HepG2 (cell line): Measurements from ENCODE around the gene DEGS1. TPM values are rescaled to one million over a fixed set of nuclear protein-coding genes. Genes with fewer than 3 reads are reported as not detected.

Source experiments
- AFF4 ChIP-seq: sonication (generic); formaldehyde crosslinking; IDR thresholded peaks from 2 replicates; pipeline ENCODE4 v1.4.0; 2020; ENCODE audit warnings: missing genetic modification reagents
- ARNTL ChIP-seq: sonication (generic); formaldehyde crosslinking; IDR thresholded peaks from 2 replicates; pipeline ENCODE4 v1.4.0; 2020; ENCODE audit warnings: mild to moderate bottlenecking, missing genetic modification reagents
- CENPT ChIP-seq: sonication (generic); formaldehyde crosslinking; IDR thresholded peaks from 2 replicates; pipeline ENCODE4 v1.8.0; 2022; ENCODE audit warnings: low read depth, mild to moderate bottlenecking, moderate library complexity, missing genetic modification reagents
- CREB3 ChIP-seq: sonication (generic); formaldehyde crosslinking; IDR thresholded peaks from 2 replicates; pipeline ENCODE4 v1.5.0; 2020; ENCODE audit warnings: missing genetic modification reagents
- KAT2B ChIP-seq: fragments of 150-350 bp; IDR thresholded peaks from 2 replicates; pipeline ENCODE4 v1.6.1; 2014; ENCODE audit warnings: low read depth, low read length, borderline replicate concordance
- MXI1 ChIP-seq: IDR thresholded peaks from 3 replicates; pipeline ENCODE4 v1.6.1; 2012; ENCODE audit warnings: low read depth, low read length, inconsistent platforms, borderline replicate concordance
- NFE2L2 ChIP-seq: fragments of 150-350 bp; IDR thresholded peaks from 2 replicates; pipeline ENCODE4 v1.6.1; 2014; ENCODE audit warnings: low read length
- NFRKB ChIP-seq: fragments of 450-650 bp; IDR thresholded peaks from 2 replicates; pipeline ENCODE4 v1.6.1; 2017
- PBX2 ChIP-seq: IDR thresholded peaks from 2 replicates; pipeline ENCODE4 v1.6.1; 2016; ENCODE audit warnings: control low read depth
- PHF21A ChIP-seq: sonication (generic); formaldehyde crosslinking; IDR thresholded peaks from 2 replicates; pipeline ENCODE4 v1.5.0; 2020; ENCODE audit warnings: mild to moderate bottlenecking, missing genetic modification reagents
- TFAP4 ChIP-seq: sonication (generic); IDR thresholded peaks from 2 replicates; pipeline ENCODE4 v1.6.1; 2016; ENCODE audit warnings: low read depth, borderline replicate concordance
- THAP9 ChIP-seq: sonication (generic); formaldehyde crosslinking; IDR thresholded peaks from 2 replicates; pipeline ENCODE4; 2020; ENCODE audit warnings: missing genetic modification reagents, mild to moderate bottlenecking, borderline replicate concordance
- YEATS2 ChIP-seq: sonication (generic); formaldehyde crosslinking; IDR thresholded peaks from 2 replicates; pipeline ENCODE4 v1.4.0; 2020; ENCODE audit warnings: missing genetic modification reagents, borderline replicate concordance
- ZMYM4 ChIP-seq: sonication (generic); formaldehyde crosslinking; IDR thresholded peaks from 2 replicates; pipeline ENCODE4 v1.8.1; 2023; ENCODE audit warnings: mild to moderate bottlenecking, missing genetic modification reagents
- ZNF75D ChIP-seq: sonication (generic); formaldehyde crosslinking; IDR thresholded peaks from 2 replicates; pipeline ENCODE4 v1.8.1; 2023; ENCODE audit warnings: missing genetic modification reagents, mild to moderate bottlenecking, borderline replicate concordance
- ZNF800 ChIP-seq: sonication (generic); formaldehyde crosslinking; IDR thresholded peaks from 2 replicates; pipeline ENCODE4 v1.4.0; 2020; ENCODE audit warnings: missing genetic modification reagents
- polyA plus RNA-seq, 8 experiments: library from polyadenylated mRNA; depleted of rRNA in 3 of 8; stranded (reverse) in 7 of 8; unstranded in 1 of 8; fragments of >200 nt; fragmentation: Illumina TruSeq in 4 of 8; extraction: Trizol in 4 of 8; gene quantifications; 2 replicates each; pipeline versions ENCODE4 v1.2.1 to v1.2.3, GENCODE V29; 2011 to 2016; ENCODE audit warnings: low read depth in 4 of 8, missing spikeins in 1 of 8, mixed read lengths in 1 of 8; ENCODE audit not compliant: insufficient read depth in 1 of 8
- total RNA-seq, 5 experiments: library from RNA; depleted of rRNA; stranded (reverse); fragments of >200 nt; fragmentation: Illumina TruSeq; extraction: Trizol; gene quantifications; 2 replicates each; pipeline ENCODE4 v1.2.3, GENCODE V29; 2016; ENCODE audit warnings: low read depth in 1 of 5

Gene DEGS1
- total and polyA plus RNA-seq, 2 of the 13 experiments (the other 11 are each of a cell fraction or from before 2014, with no cell fraction given), result 18.1 to 35.9 TPM

GRCh38 chr1:224183591-224184312 is 712 bp downstream of the DEGS1 start (continued):
- TF ChIP-seq KAT2B (no peak), ZNF75D (no peak), PHF21A (CRISPR knock-in tag) (no peak), TFAP4 (no peak), NFRKB (no peak), YEATS2 (CRISPR knock-in tag) (no peak), AFF4 (no peak), THAP9 (CRISPR knock-in tag) (no peak; the same call in 1 of the 2 replicates), CREB3 (CRISPR knock-in tag) (no peak; the same call in 1 of the 2 replicates), NFE2L2 (no peak), MXI1 (no peak), PBX2 (CRISPR knock-in tag) (no peak), CENPT (CRISPR knock-in tag) (no peak), ZNF800 (CRISPR knock-in tag) (0 out of 2 replicates have a peak, but pooled peaks have one; percentile 58), ZMYM4 (CRISPR knock-in tag) (no peak), ARNTL (no peak)
